Sciatic nerve (tissue), 2 donors: ENCODE measurements around the gene FREM2. TPM values are rescaled to one million over a fixed set of nuclear protein-coding genes. Genes with fewer than 3 reads are reported as not detected.

Source experiments
- ATAC-seq: fragments of 200-7000 bp; cut with Tn5 transposase; one replicate; pipeline ENCODE4 v1.9.1; 2020; ENCODE audit warnings: mild to moderate bottlenecking, moderate library complexity
- DNase-seq: peaks from one replicate; pipeline ENCODE4 v3.0.0-alpha.2; 2020; ENCODE audit warnings: low spot score
- intact Hi-C: fragments of 100-400 bp; cut with DNase I; formaldehyde crosslinking; loops from one replicate; pipeline ENCODE4 v1.14.2; 2022
- total RNA-seq: library from RNA; stranded (reverse); fragmentation: NEBNext Ultra II Directional; extraction: Animal tissue kit (Norgen Biotek cat#: 25700); gene quantifications from one replicate; pipeline ENCODE4 v1.2.1, GENCODE V29; 2021
- donor health status: DM: no; HTN: no; CAD: no.
- donor health status: DM: no; HTN: no; CAD: no.

The FREM2 gene
- total RNA-seq: 9.2 TPM

DNA sequence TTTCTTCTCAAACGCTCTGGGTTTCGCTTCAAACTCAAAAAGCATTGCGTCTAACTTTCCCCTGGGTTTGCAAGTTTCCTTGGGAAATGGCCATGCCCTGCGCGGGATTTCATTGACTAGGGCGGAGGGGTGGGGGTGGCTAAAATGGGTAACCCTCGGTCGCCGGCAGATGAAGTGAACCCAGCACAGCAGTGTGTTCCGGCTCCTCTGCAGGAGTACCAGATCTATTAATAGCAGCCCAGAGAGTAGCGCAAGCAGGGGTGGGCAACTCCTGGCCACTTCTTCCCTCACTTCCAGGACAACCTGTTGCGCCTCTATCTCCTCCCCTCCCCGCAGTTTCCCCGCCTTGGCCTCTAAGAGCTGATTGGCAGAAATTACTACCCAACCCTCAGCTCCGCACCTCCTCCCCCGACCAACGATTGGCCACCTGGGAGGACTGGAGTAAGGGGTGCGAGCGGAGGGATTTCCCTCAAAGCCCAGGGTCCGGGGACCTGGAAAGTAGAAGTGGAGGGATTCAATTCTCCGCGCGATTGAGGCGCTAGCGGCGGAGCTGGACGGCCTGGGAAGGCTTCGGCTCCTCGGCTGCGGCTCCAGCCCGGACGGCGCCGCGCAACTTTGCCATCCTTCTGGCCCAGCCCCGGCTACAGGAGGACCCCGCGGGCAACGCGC is at the start of gene FREM2:
FREM2 (plus strand) TSS at position 501 of the 669 bp plus-strand sequence. CDS start 268 bp downstream, outside the sequence.
- peak; percentile 70 for ATAC-seq
- peak; percentile 59 for DNase-seq

DNA sequence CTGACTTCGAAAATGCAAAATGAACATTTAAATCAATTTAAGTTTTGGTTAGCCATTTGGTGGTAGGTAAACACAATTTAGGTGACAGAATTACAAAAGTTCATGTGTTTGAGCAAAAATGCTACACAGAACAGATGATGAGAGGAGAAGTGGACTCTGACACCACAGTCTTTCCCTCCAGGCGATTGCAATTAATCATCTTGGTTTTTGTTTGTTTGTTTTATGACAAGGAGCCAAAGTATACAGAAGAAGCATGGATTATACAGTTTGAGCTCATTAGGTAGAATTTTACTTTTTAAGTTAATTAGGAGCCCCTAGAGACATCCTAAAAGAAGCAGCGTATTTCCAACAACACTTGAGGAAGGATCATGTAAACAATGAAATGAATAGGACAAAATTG is 49.3 kb upstream of the FREM2 start:
- intact Hi-C loops: no loop called here
- ATAC-seq: no peak
- no peak for DNase-seq

More for the DNA sequence above, at the start of gene FREM2:
- intact Hi-C loops: no loop called here

- intact Hi-C loops: no loop called here
- ATAC-seq (no peak), DNase-seq (no peak)
These were observed 45.5 kb upstream of the FREM2 start for GRCh38 chr13:38641164-38641948.

DNA sequence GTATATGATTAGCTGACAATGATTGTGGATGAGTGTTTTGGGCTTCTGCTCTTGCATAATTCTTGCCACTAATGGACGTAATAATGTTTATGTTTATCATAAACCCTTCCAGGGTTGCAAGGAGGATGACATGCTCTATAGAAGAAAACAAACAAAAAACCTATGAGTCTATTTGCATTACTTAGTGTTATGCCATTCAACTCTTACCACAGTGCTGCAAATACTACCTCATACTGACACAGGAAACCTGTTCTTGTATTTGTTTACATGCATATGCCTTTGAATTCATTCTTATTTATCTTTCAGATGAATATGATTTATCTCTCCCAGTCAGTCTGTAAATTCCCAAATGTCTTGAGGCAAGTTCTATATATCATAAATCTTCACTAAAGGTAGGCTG is 39.6 kb upstream of the FREM2 start:
- ATAC-seq (no peak), DNase-seq (no peak)
- intact Hi-C loops: no loop called here

DNA sequence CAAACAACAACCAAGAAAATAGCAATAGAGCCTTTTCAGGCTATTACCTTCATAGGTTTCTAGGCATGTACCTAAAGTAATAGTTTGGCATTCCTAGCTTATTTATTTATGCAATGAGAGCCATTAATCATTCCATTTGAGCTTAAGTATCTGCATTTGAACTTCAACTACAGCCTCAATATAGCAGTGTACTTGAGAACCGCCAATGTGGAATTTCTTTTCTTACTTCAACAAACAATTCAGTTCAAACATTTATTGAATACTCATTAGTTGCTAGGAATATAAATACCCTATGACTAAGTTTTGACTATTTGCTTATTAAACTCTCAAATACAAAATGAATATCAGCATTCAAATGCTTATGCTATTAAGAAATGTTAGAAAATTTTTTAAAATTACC is 38.0 kb upstream of the FREM2 start:
- DNase-seq (no peak), ATAC-seq (no peak)
- intact Hi-C loops: no loop called here

DNA sequence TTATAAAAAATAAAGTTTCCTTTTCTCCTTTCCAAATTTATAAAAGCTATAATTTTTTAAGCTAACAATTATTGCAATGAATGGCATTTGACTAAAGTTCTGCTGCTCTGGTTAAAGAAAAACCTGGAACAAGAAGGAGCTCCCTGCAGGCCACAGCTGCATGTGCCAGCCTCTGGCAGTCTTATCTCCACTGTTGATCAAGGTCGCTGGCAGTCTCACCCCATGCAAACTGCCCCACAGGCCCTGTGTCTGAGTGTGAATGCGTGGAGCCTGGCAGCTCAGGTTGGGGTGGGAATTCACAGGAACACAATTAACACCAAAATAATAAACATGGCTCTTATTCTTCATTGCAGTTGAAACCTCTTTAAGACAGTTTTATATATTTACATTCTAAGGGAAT is 30.2 kb upstream of the FREM2 start:
- intact Hi-C loops: no loop called here
- no peak for DNase-seq
- ATAC-seq: no peak

- intact Hi-C loops: no loop called here
- ATAC-seq (no peak), DNase-seq (no peak)
These were observed 29.7 kb upstream of the FREM2 start for GRCh38 chr13:38657191-38657590.

DNA sequence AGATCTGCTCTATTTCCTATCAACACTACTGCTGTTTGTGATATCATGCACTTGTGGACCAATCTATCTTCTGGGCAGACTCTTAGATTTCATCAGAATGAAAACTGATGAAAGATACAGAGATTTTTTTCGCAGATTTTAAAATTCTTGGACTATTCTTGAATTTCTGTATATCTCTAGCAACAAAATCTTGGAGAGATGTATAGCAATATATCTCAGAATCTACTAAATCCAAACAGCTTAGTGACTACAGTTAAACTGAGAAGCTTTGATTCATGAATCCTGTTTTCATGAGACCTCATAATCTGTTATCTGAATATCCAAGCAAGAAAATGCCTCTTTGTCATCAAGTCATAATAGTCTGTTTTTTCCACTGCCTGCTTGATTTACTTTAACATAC is 28.0 kb upstream of the FREM2 start:
- intact Hi-C loops: no loop called here
- ATAC-seq (no peak), DNase-seq (no peak)

DNA sequence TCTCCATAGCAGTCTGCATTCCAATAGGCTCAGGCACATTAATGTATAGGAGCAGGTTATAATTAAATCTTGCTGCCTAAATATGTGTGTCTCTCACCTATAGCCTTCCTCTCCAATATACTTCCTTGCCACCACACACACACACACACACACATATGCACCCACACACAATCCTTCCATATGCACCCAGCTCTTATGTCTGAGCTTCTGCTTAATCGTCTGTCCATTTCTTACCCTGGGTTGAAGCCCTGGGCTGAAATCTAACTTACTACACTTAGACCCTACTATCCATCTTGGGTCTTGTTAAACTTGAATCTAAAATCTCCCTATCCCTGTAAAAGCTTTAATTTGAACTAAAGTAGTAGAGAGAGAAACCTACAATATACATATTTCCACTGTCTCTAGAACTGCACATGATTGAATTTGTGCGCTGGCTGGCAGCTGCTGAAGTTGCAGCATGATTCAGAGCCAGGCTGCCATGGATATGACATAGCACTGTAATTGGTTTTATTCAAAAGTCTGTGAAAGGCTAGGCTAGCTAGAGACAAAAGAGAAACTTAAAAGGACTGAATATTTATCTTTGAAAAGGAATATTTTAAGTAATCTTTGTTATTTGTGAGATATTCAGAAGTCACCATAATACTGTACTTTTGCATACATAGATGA is 25.7 kb upstream of the FREM2 start:
- ATAC-seq (no peak), DNase-seq (no peak)
- intact Hi-C loops: no loop called here

DNA sequence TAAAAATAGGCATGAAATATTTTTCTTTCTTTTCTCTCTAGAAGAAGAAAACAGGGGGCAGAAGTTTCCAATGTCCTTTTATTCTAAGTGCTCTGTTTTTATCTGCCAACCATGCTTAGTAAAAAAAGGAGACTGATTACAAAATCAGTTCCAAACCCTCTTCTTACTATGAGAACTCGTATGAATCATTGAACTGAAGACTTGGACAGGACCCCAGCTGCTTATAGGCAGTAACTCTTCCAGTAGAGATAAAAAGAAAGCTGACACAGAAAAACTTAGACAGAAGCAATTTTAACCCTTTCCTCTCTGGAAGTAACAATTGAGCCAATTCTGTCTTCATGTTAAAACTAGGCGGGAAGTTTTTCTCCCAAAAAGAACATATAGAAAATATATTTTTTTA is 24.5 kb upstream of the FREM2 start:
- DNase-seq (no peak), ATAC-seq (no peak)
- intact Hi-C loops: no loop called here

DNA sequence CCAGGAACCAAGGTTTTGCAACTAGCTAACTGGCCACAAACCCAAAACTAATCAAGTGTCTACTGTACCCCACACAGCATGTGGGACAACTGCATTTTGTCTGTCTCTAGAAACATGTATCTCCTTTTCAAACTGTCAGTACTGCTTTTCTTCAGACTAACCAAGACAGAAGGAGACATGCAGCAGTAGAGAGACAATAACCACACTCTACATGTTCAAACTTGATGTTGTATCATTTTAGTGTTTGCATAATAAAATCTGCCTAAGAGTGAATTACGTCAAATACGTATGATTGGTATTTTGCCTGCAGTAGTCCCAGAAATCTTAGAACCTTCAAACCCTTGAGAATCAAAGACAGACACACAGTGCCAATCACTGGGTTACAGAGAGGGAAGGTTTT is 22.0 kb upstream of the FREM2 start:
- DNase-seq: no peak
- no peak for ATAC-seq
- intact Hi-C loops: no loop called here

DNA sequence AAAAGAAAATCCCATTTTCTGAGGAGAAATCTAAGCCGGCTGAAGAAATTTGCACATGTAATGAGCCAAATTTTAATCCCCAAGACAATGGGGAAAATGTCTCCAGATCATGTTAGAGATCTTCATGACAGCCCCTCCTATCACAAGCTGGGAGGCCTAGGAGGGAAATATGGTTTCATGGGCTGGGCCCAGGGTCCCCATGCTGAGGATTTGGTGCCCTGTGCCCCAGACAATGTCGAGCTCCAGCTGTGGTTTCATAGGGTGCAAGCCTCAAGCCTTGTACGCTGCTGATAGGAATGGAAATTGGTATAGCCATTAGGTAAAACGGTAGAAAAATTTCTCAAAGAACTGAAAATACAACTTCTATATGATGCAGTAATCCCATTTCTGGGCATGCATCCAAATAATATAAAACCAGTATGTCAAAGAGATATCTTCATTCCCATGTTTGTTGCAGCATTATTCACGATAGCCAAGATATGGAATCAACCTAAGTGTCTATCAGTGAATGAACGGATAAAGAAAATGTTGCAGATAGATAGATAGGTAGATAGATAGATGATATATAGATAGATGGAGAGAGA is 19.3 kb upstream of the FREM2 start:
- no peak for DNase-seq

DNA sequence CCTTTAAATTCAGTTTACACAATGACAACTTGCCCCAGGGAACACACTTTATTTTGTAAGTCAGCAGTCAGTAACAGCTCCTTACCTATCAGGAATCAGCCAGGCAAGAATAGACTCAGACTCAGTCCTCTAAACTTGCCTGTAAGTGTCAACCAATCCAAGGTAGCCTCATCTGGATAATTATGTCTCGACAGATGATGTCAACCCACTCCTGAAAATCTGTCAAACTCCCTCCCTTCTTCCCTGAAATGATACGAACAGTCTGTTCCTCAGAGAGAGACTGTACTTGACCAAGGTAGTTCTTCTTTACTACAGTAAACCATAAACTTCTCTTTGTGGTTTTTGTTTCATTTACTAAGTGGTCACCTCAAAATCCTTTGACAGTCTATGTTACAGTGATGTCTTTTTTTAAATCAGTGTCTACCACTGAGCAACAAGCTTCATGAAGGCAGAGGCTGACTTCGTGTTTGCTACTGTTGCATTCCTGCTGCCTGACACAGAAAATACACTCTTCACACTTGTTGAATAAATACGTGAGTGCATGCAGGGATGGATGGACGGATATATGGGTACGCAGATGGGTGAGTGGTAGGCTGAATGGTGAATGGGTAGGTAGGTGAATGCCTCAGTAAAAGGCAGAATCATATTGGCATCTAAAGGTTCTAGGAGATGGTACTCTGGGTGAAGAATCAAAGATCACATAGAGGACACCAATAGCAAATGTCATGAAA is 17.5 kb upstream of the FREM2 start:
- DNase-seq: no peak
- intact Hi-C loops: no loop called here
- no peak for ATAC-seq

More for the DNA sequence above, 19.3 kb upstream of the FREM2 start:
- no peak for ATAC-seq
- intact Hi-C loops: no loop called here

DNA sequence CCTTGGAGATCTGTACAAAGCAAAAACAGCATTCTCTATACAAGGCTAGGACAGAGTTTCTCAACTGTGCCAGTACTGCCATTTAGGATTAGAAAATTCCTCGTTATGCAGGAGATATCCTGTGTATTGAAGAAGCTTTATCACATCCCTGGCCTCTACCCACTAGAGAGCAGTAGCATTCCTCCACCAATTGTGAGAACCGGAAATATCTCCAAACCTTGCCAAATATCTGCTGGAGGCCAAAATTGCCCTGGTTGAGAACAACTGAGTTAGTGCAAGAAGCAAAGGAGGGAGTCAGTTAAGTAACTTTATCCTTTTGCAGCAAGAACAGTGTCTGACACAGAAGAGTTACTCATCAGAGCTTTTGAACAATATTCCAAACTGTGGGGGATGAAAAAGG is 16.2 kb upstream of the FREM2 start:
- intact Hi-C loops: no loop called here
- DNase-seq (no peak), ATAC-seq (no peak)

- DNase-seq (no peak), ATAC-seq (no peak)
- intact Hi-C loops: no loop called here
These were observed 14.9 kb upstream of the FREM2 start for GRCh38 chr13:38671980-38672379.

DNA sequence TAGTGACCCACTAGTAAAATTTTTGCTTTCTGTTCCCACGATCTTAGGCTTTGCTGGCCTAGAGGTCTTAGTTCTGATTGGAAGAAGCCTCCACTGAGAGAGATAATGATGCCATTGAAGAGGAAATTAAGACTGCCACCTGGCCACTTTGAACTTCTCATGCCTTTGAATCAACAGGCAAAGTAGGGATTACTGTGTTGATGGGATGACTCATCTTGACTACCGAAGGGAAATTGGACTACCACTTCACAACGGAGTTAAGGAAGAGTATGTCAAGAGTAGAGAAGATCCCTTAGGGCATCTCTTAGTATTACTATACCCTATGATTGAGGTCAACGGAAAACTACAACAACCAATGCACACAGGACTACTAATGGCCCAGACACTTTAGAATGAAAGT is 12.7 kb upstream of the FREM2 start:
- intact Hi-C loops: no loop called here
- no peak for ATAC-seq
- no peak for DNase-seq

DNA sequence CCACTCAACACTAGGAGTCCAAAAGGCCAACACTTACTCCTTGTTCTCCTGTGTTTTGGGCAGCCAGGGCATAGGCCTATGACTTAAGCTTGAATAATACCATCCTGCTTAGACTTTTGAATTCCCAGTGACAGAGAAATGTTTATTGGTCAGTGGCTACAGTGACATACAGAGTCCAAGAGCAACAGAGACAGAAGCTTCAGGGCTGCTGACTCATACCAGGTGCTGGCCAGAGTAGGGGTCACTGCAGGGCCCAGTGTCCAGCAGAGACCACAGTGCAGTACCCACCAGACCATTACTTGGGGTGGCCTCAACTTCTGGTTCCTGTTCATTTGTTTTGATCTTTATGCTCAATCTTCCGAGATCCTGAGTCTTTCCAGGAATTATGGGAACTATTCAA is 6.0 kb upstream of the FREM2 start:
- ATAC-seq: peak; percentile 55
- intact Hi-C loops: no loop called here

DNA sequence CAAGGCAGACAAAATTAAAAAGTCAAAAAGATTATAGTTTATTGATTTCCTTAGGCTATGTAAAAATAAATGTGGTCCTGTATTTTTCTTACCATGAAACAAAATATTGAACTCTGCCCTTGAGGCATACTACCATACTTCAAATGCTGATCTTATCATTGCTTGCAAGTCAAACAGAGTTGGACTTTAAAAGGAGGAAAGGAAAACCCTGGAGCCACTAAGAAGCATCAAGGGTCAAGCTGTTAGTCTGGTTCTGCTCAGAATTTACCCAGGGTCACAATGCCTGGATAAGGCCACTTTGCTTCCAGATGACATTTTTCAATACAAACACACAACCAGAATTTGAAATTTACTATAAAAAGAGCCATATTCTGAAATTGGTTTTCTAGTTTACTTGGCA is 2.2 kb upstream of the FREM2 start:
- DNase-seq (no peak), ATAC-seq (no peak)
- intact Hi-C loops: no loop called here

More for the DNA sequence above, 6.0 kb upstream of the FREM2 start:
- DNase-seq: no peak

- DNase-seq (no peak), ATAC-seq (no peak)
- intact Hi-C loops: no loop called here
These were observed 1.4 kb upstream of the FREM2 start for GRCh38 chr13:38685431-38685830.
